B cell (primary cell): ENCODE measurements around the gene UBE2F. TPM values are rescaled to one million over a fixed set of nuclear protein-coding genes. Genes with fewer than 3 reads are reported as not detected.
A peak's percentile ranks its signal among the peaks of the same experiment; 100 is the strongest.

Experiments used
- ATAC-seq: fragments of 200-7000 bp; cut with Tn5 transposase; one replicate; pipeline ENCODE4 v1.10.0; 2021; ENCODE audit warnings: low read depth, mild to moderate bottlenecking, moderate number of reproducible peaks, moderate library complexity
- CTCF ChIA-PET: fragments of 350-600 bp; sonication (Branson Sonifier 250); formaldehyde crosslinking; loops from one replicate; lab custom pipeline; 2021; ENCODE audit warnings: antibody characterized with exemption, inconsistent platforms; lab: Charles Lee
- POLR2A ChIA-PET: fragments of 350-600 bp; sonication (Branson Sonifier 250); formaldehyde crosslinking; loops from one replicate; lab custom pipeline; 2021; ENCODE audit warnings: antibody characterized with exemption; lab: Charles Lee
- DNase-seq: peaks from one replicate; pipeline ENCODE4 v3.0.0; 2013
- H2AFZ ChIP-seq: 2 replicates; pipeline ENCODE4 v1.6.1; 2012; ENCODE audit warnings: mild to moderate bottlenecking, low read depth, low read length; ENCODE audit not compliant: insufficient read depth, poor library complexity, severe bottlenecking
- H3K27ac ChIP-seq, 2 donors: 1 replicate in 1 of 2; 2 replicates in 1 of 2; pipeline ENCODE4 v1.5.1; 2012 to 2013; ENCODE audit warnings: low read length in 2 of 2, mild to moderate bottlenecking in 2 of 2, moderate library complexity in 1 of 2
- H3K27me3 ChIP-seq, 4 experiments: fragments of 200-600 bp in 1 of 4; sonication (generic) in 1 of 4; replicated peaks in 1 of 4; 1 replicate in 2 of 4; 2 replicates in 2 of 4; pipeline versions ENCODE4 v1.6.1 to v1.7.0; 2013 to 2016; ENCODE audit warnings: low read length in 3 of 4, mild to moderate bottlenecking in 2 of 4, mixed read lengths in 1 of 4, moderate library complexity in 1 of 4; ENCODE audit not compliant: insufficient read depth in 4 of 4, control insufficient read depth in 3 of 4; ENCODE audit errors: control extremely low read depth in 1 of 4
- H3K36me3 ChIP-seq, 2 experiments: replicated peaks in 1 of 2; 1 replicate in 1 of 2; 2 replicates in 1 of 2; pipeline versions ENCODE4 v1.6.1 to v1.7.1; 2013; ENCODE audit warnings: low read length in 1 of 2; ENCODE audit not compliant: insufficient read depth in 2 of 2, control insufficient read depth in 1 of 2; ENCODE audit errors: control extremely low read depth in 1 of 2, extremely low read depth in 1 of 2
- H3K4me1 ChIP-seq, 2 donors: fragments of 200-600 bp in 1 of 2; sonication (generic) in 1 of 2; 1 replicate in 1 of 2; 2 replicates in 1 of 2; pipeline versions ENCODE4 v1.5.1 to v1.6.1; 2013 to 2017; ENCODE audit warnings: low read length in 2 of 2; ENCODE audit not compliant: control insufficient read depth in 2 of 2, insufficient read depth in 2 of 2
- H3K4me2 ChIP-seq: replicated peaks from 2 replicates; pipeline ENCODE3; 2012; ENCODE audit warnings: mild to moderate bottlenecking, low read depth, low read length; ENCODE audit not compliant: poor library complexity, severe bottlenecking
- H3K4me3 ChIP-seq, 5 experiments: fragments of 200-600 bp in 1 of 5; sonication (generic) in 1 of 5; 1 replicate in 3 of 5; 2 replicates in 2 of 5; pipeline versions ENCODE4 v1.5.1 to v1.7.0; 2011 to 2016; ENCODE audit warnings: low read length in 4 of 5, mild to moderate bottlenecking in 4 of 5, low read depth in 2 of 5, control low read depth in 1 of 5, moderate library complexity in 1 of 5; ENCODE audit not compliant: insufficient read depth in 1 of 5; ENCODE audit errors: control extremely low read depth in 1 of 5, extremely low read depth in 1 of 5
- H3K79me2 ChIP-seq: fragments of 200-600 bp; sonication (generic); one replicate; pipeline ENCODE4 v1.6.0; 2016; ENCODE audit warnings: low read length; ENCODE audit not compliant: control insufficient read depth, insufficient read depth
- H3K9ac ChIP-seq: fragments of 200-600 bp; sonication (generic); 2 replicates; pipeline ENCODE4 v1.6.1; 2017; ENCODE audit warnings: mild to moderate bottlenecking, low read length, moderate library complexity
- H3K9me3 ChIP-seq, 3 donors: one replicate each; pipeline versions ENCODE4 v1.6.1 to v1.7.1; 2013; ENCODE audit warnings: low read length in 2 of 3; ENCODE audit not compliant: control insufficient read depth in 2 of 3, insufficient read depth in 1 of 3; ENCODE audit errors: control extremely low read depth in 1 of 3
- H4K20me1 ChIP-seq: 2 replicates; pipeline ENCODE4 v1.6.0; 2012; ENCODE audit warnings: mild to moderate bottlenecking, low read length; ENCODE audit not compliant: insufficient read depth, control insufficient read depth, poor library complexity, severe bottlenecking
- H3K27ac Mint-ChIP-seq: one replicate; pipeline ENCODE4 v1.8.0; 2021; ENCODE audit warnings: mixed read lengths
- H3K27me3 Mint-ChIP-seq: one replicate; pipeline ENCODE4 v1.8.0; 2021; ENCODE audit warnings: mixed read lengths
- H3K4me1 Mint-ChIP-seq: one replicate; pipeline ENCODE4 v1.8.0; 2021; ENCODE audit warnings: mixed read lengths
- H3K4me3 Mint-ChIP-seq: one replicate; pipeline ENCODE4 v1.8.0; 2021; ENCODE audit warnings: mixed read lengths
- H3K9me3 Mint-ChIP-seq: one replicate; pipeline ENCODE4 v1.8.0; 2022; ENCODE audit warnings: mixed read lengths; ENCODE audit not compliant: insufficient read depth
- EZH2 ChIP-seq: IDR thresholded peaks from 2 replicates; pipeline ENCODE4 v1.6.1; 2012; ENCODE audit warnings: borderline replicate concordance, low read depth, mild to moderate bottlenecking, moderate library complexity, low read length; ENCODE audit not compliant: insufficient read depth, poor library complexity, severe bottlenecking
- WGBS: methylation state at CpG from one replicate; pipeline ENCODE4 v1.1.5; 2013; ENCODE audit warnings: missing lambda C conversion rate; ENCODE audit not compliant: insufficient coverage; 5-methylcytosine and 5-hydroxymethylcytosine counted together
- intact Hi-C: fragments of 100-400 bp; cut with micrococcal nuclease; formaldehyde crosslinking; loops from one replicate; pipeline ENCODE4 v1.10.0; 2022
- polyA plus RNA-seq: library from polyadenylated mRNA; depleted of rRNA; stranded (reverse); fragments of >200 nt; gene quantifications from 2 replicates; pipeline ENCODE4 v1.2.3, GENCODE V29; 2012
- total RNA-seq, 2 donors: library from RNA; stranded (reverse); fragments of 120-200 nt in 1 of 2; gene quantifications; 1 replicate in 1 of 2; 2 replicates in 1 of 2; pipeline versions ENCODE4 v1.2.3 to v1.2.4, GENCODE V29; 2013 to 2022
- TF ChIP-seq, protein P1 (sequence below): fragments of 200-600 bp; IDR thresholded peaks from one replicate; pipeline ENCODE4 v1.8.0; 2022; ENCODE audit warnings: antibody characterized with exemption, mild to moderate bottlenecking

Gene UBE2F
- total and polyA plus RNA-seq, 2 donors (not counting 1 experiment from before 2014, with no cell fraction given), result 22.5 to 57.6 TPM

DNA sequence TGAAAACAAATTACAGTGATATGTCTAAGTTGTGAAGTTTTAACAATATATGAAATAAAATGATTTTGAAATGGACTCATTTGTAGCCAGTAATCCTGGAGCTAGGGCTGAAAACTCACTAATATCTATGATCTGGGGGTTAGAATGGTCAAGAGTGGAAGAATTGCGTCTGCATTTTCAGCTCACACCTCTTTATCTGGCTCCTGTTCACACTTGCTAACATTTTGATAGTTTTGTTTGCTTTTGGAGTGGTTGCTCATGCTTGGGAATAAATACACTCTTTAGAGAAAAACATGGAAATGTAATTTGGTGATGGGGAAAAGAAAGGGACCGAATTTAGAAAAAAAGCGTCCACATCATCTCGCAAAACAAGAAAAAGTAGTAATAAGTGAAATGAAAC lies 30.7 kb downstream of the UBE2F start:
- intact Hi-C loops, result no loop called here
- H3K27me3 Mint-ChIP-seq, result no peaks in the 10 kb centered on the region
- DNase-seq (no peak), ATAC-seq (no peak)
- H3K4me1 Mint-ChIP-seq, result peaks cover 18% of the 10 kb centered on the region
- H3K79me2 ChIP-seq, result no peaks in the 10 kb centered on the region
- peaks cover 6 to 11% of the 10 kb centered on the region in 2 experiments for H3K36me3 ChIP-seq
- H3K9ac ChIP-seq, result no peak overlapping the region
- TF ChIP-seq EZH2, result no peak
- TF ChIP-seq, protein P1, sequence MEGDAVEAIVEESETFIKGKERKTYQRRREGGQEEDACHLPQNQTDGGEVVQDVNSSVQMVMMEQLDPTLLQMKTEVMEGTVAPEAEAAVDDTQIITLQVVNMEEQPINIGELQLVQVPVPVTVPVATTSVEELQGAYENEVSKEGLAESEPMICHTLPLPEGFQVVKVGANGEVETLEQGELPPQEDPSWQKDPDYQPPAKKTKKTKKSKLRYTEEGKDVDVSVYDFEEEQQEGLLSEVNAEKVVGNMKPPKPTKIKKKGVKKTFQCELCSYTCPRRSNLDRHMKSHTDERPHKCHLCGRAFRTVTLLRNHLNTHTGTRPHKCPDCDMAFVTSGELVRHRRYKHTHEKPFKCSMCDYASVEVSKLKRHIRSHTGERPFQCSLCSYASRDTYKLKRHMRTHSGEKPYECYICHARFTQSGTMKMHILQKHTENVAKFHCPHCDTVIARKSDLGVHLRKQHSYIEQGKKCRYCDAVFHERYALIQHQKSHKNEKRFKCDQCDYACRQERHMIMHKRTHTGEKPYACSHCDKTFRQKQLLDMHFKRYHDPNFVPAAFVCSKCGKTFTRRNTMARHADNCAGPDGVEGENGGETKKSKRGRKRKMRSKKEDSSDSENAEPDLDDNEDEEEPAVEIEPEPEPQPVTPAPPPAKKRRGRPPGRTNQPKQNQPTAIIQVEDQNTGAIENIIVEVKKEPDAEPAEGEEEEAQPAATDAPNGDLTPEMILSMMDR, result no peak
- no peak overlapping the region for H2AFZ ChIP-seq
- H3K4me2 ChIP-seq, result no peak overlapping the region
- WGBS, result 67% methylated on average over 3 of the region's 4 CpGs
- H4K20me1 ChIP-seq, result no peaks in the 10 kb centered on the region
- peaks cover 4 to 6% of the 10 kb centered on the region in 2 donors for H3K4me1 ChIP-seq
- H3K9me3 Mint-ChIP-seq, result no peaks in the 10 kb centered on the region
- H3K27ac ChIP-seq, result no peak overlapping the region
- no peak overlapping the region for H3K4me3 Mint-ChIP-seq
- ChIA-PET CTCF (no interaction called here), POLR2A (no interaction called here)
- H3K27ac Mint-ChIP-seq, result no peak overlapping the region
- no peak overlapping the region for H3K4me3 ChIP-seq
- no peaks in the 10 kb centered on the region for H3K27me3 ChIP-seq
- H3K9me3 ChIP-seq, result peaks cover 0 to 4% (median 2%) of the 10 kb centered on the region in 3 donors

DNA sequence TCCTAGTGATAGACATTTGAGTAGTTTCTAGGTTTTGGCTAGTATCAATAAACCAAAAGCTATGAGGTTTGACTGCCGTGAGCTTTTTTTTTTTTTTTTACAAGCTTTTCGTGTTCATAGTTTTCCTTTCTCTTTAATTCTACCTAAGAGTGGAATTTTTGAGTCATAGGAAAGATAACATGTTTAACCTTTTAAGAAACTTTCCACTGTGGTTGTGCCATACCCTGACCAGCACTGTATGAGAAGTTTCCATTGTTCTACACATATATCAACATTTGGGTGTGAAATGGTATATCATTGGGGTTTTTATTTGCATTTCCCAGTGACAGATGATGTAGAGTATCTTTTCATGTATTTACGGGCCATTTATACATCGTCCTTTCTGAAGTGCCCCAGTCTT lies 31.7 kb downstream of the UBE2F start:
- CTCF ChIA-PET, result interaction anchor here (0.7 to 1.1 kb wide), 2 partner anchors 30 to 141 kb away, joined by 3 read pairs; no protein-coding TSS in a partner anchor
- H3K27ac ChIP-seq, result no peak overlapping the region

More for the DNA sequence above, 31.7 kb downstream of the UBE2F start:
- Histone ChIP-seq H3K36me3 (peaks cover 4 to 11% of the 10 kb centered on the region in 2 experiments), H3K27me3 (no peaks in the 10 kb centered on the region), H3K4me3 (no peak overlapping the region), H4K20me1 (no peaks in the 10 kb centered on the region), H3K4me1 (peaks cover 4 to 6% of the 10 kb centered on the region in 2 donors), H3K9me3 (peaks cover 0 to 4% (median 2%) of the 10 kb centered on the region in 3 donors), H3K4me2 (peak overlapping the region; percentile 37), H2AFZ (no peak overlapping the region), H3K79me2 (no peaks in the 10 kb centered on the region), H3K9ac (peak overlapping the region; percentile 10)
- Mint-ChIP-seq H3K9me3 (no peaks in the 10 kb centered on the region), H3K4me3 (peak overlapping the region; percentile 42), H3K27ac (peak overlapping the region; percentile 60), H3K4me1 (peaks cover 18% of the 10 kb centered on the region), H3K27me3 (no peaks in the 10 kb centered on the region)
- TF ChIP-seq EZH2, result no peak
- TF ChIP-seq, protein P1, result no peak
- ATAC-seq, result peak; percentile 39
- POLR2A ChIA-PET, result no interaction called here
- no peak for DNase-seq
- no CpG with 5 or more reads among the region's 4 CpGs for WGBS
- intact Hi-C loops, result no loop called here
